Right lobe of liver (tissue), 4 donors: ENCODE results near the gene RFX3.

Source experiments
- CTCF ChIP-seq, 4 donors: fragments of 200-600 bp in 3 of 4; fragments of 450-650 bp in 1 of 4; IDR thresholded peaks; one replicate each; pipeline versions ENCODE4 v1.5.1 to v1.8.0; 2016 to 2022; ENCODE audit warnings: antibody characterized with exemption in 4 of 4, mild to moderate bottlenecking in 2 of 4
- POLR2A ChIP-seq: fragments of 450-650 bp; IDR thresholded peaks from one replicate; pipeline ENCODE4 v1.6.1; 2017; ENCODE audit warnings: antibody characterized with exemption, mild to moderate bottlenecking
- donor health status: DM: no; HTN: no; CAD: no.
- donor health status: DM: no; HTN: no; CAD: no.
- donor health status: DM: no; HTN: yes; CAD: no.

- TF ChIP-seq CTCF (IDR thresholded peaks at IDR 0.05): no peak
- TF ChIP-seq POLR2A: no peak
Measured at GRCh38 chr9:3514786-3515185, 11.0 kb downstream of the RFX3 start.
